Measurements from ENCODE around the gene MBNL3.

DNA sequence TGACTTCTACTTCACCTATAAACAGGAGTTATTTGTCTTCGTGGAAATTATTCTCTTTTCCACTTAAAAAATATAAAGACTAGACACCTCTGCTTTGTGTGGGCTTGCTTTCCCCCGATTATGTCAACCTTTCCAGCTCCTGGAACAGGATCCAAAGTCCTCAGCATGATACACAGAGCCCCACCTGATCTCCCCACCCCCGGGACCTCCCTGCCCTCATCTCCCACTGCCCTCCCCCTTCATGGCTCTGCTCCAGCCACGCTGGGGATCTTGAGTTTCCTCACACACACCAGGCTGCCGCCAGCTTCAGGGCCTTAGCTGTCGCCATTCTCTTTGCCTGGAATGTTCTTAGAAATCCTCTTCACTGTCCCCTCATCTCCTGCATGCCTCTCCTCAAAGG is 55.3 kb downstream of the MBNL3 start:
- TF ChIP-seq, protein P1, sequence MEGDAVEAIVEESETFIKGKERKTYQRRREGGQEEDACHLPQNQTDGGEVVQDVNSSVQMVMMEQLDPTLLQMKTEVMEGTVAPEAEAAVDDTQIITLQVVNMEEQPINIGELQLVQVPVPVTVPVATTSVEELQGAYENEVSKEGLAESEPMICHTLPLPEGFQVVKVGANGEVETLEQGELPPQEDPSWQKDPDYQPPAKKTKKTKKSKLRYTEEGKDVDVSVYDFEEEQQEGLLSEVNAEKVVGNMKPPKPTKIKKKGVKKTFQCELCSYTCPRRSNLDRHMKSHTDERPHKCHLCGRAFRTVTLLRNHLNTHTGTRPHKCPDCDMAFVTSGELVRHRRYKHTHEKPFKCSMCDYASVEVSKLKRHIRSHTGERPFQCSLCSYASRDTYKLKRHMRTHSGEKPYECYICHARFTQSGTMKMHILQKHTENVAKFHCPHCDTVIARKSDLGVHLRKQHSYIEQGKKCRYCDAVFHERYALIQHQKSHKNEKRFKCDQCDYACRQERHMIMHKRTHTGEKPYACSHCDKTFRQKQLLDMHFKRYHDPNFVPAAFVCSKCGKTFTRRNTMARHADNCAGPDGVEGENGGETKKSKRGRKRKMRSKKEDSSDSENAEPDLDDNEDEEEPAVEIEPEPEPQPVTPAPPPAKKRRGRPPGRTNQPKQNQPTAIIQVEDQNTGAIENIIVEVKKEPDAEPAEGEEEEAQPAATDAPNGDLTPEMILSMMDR (IDR thresholded peaks at IDR 0.05), result no peak
- TF ChIP-seq POLR2A (IDR thresholded peaks at IDR 0.05), result no peak

Data from sigmoid colon (tissue), 3 donors.